GM12878 (cell line): ENCODE results near the gene FEN1. TPM values are rescaled to one million over a fixed set of nuclear protein-coding genes. Genes with fewer than 3 reads are reported as not detected.

Source experiments
- CREM ChIP-seq: IDR thresholded peaks from 2 replicates; pipeline ENCODE4 v1.6.1; 2014; ENCODE audit warnings: antibody characterized with exemption, low read depth
- GATAD2B ChIP-seq: fragments of 450-650 bp; conservative IDR thresholded peaks from 2 replicates; pipeline ENCODE4 v1.6.1; 2017; ENCODE audit warnings: low read depth, mild to moderate bottlenecking, moderate library complexity
- IKZF1 ChIP-seq: fragments of 450-650 bp; conservative IDR thresholded peaks from 2 replicates; pipeline ENCODE4 v1.6.1; 2017; ENCODE audit warnings: antibody characterized with exemption, mild to moderate bottlenecking
- NR2C1 ChIP-seq: fragments of 450-650 bp; IDR thresholded peaks from 2 replicates; pipeline ENCODE4 v1.6.1; 2017; ENCODE audit warnings: antibody characterized with exemption, mild to moderate bottlenecking, moderate library complexity
- RAD51 ChIP-seq: fragments of 450-650 bp; IDR thresholded peaks from 2 replicates; pipeline ENCODE4 v1.6.1; 2016; ENCODE audit warnings: moderate library complexity, mild to moderate bottlenecking, inconsistent platforms
- SMAD5 ChIP-seq: IDR thresholded peaks from 2 replicates; pipeline ENCODE4 v1.6.1; 2016; ENCODE audit warnings: antibody characterized with exemption, low read depth
- polyA plus RNA-seq, 11 experiments: library from polyadenylated mRNA; depleted of rRNA in 4 of 11; unstranded in 6 of 11; stranded (reverse) in 5 of 11; fragments of >200 nt; fragmentation: Nextera tagmentation in 4 of 11; fragmentation: Illumina TruSeq in 1 of 11; extraction: Ambion mirVana in 4 of 11; extraction: Trizol in 1 of 11; gene quantifications; 1 replicate in 1 of 11; 2 replicates in 10 of 11; pipeline versions ENCODE4 v1.2.1 to v1.2.3, GENCODE V29; 2011 to 2016; ENCODE audit warnings: inconsistent platforms in 2 of 11, missing spikeins in 2 of 11, low read depth in 1 of 11
- total RNA-seq, 4 experiments: library from RNA; depleted of rRNA in 3 of 4; stranded (reverse); fragments of >200 nt in 3 of 4; fragmentation: Illumina TruSeq in 1 of 4; extraction: Trizol in 1 of 4; gene quantifications; 2 replicates each; pipeline versions ENCODE4 v1.2.1 to v1.2.3, GENCODE V29; 2013 to 2021
- TF ChIP-seq, protein P1 (sequence below), 3 experiments: IDR thresholded peaks in 2 of 3; conservative IDR thresholded peaks in 1 of 3; 2 replicates each; pipeline ENCODE4 v1.5.1; 2011; ENCODE audit warnings: low read depth in 3 of 3, low read length in 3 of 3, mild to moderate bottlenecking in 3 of 3, control low read depth in 2 of 3, moderate library complexity in 2 of 3, inconsistent platforms in 1 of 3, mixed read lengths in 1 of 3; ENCODE audit not compliant: control insufficient read depth in 2 of 3, insufficient read depth in 1 of 3; ENCODE audit errors: extremely low read depth in 1 of 3
- TF ChIP-seq, protein P2 (sequence below): fragments of 450-650 bp; IDR thresholded peaks from 2 replicates; pipeline ENCODE4 v1.6.1; 2017; ENCODE audit warnings: mild to moderate bottlenecking, moderate library complexity
- TF ChIP-seq, protein P3 (sequence below): fragments of 450-650 bp; formaldehyde crosslinking; IDR thresholded peaks from 2 replicates; pipeline ENCODE4 v1.4.0; 2020; ENCODE audit warnings: mild to moderate bottlenecking, moderate library complexity
- TF ChIP-seq, protein P4 (sequence below): fragments of 450-650 bp; IDR thresholded peaks from 2 replicates; pipeline ENCODE4 v1.6.1; 2014; ENCODE audit warnings: mild to moderate bottlenecking

Gene FEN1
- total and polyA plus RNA-seq, 10 of the 15 experiments (the other 5 are each of a cell fraction or from before 2014, with no cell fraction given), result 54.8 to 282 (median 125) TPM

DNA sequence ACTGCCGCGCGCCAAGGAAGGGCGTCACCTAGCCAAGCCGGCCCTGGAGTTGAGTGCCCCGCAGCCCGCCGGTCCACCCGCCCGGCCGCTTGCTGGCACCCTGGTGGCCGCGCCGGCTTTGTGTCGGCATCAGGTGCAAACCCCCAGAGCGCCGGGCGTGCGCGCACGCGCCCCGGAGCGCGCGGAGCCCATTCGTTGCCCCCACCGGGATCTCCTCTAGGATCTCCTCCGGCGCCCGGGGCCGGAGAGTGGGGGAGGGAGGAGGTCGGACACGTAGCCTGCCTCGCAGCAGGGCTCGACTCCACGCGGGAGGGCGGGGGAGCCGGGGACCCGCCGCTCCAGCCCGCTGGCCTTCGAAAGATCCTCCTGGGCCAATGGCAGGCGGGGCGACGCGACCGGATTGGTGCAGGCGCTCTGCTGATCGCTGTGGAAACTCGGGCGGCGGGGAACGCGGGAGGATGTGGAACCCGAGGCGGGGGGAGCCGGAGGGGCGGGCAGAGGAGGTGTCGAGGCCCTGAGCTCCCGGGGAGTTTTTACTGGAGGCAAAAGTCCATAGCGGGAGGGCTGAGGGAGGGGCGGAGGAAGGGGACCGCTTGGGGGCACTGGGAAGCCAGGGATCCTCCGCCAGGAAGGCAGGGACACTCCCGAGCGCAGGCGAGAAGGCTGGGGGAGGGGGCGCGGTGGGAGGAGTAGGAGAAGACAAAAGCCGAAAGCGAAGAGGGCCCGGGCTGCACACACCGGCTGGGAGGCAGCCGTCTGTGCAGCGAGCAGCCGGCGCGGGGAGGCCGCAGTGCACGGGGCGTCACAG lies 35.1 kb downstream of the FEN1 start, which contains the start of gene FADS2 (continued):
- TF ChIP-seq, protein P1, sequence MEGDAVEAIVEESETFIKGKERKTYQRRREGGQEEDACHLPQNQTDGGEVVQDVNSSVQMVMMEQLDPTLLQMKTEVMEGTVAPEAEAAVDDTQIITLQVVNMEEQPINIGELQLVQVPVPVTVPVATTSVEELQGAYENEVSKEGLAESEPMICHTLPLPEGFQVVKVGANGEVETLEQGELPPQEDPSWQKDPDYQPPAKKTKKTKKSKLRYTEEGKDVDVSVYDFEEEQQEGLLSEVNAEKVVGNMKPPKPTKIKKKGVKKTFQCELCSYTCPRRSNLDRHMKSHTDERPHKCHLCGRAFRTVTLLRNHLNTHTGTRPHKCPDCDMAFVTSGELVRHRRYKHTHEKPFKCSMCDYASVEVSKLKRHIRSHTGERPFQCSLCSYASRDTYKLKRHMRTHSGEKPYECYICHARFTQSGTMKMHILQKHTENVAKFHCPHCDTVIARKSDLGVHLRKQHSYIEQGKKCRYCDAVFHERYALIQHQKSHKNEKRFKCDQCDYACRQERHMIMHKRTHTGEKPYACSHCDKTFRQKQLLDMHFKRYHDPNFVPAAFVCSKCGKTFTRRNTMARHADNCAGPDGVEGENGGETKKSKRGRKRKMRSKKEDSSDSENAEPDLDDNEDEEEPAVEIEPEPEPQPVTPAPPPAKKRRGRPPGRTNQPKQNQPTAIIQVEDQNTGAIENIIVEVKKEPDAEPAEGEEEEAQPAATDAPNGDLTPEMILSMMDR (IDR thresholded peaks at IDR 0.05 in 2 of 3, conservative IDR thresholded peaks at IDR 0.05 in 1 of 3; ENCODE audit: control insufficient read depth in 2 of 3, extremely low read depth in 1 of 3, insufficient read depth in 1 of 3, low read depth in 3 of 3, low read length in 3 of 3), result peak in 2 of 3 experiments; percentile 9 to 14; a peak in 2 of 6 replicates
- peak; percentile 39; the same call in 1 of the 2 replicates for TF ChIP-seq CREM
- peak; percentile 87 for TF ChIP-seq IKZF1
- peak; percentile 8; the same call in 1 of the 2 replicates for TF ChIP-seq SMAD5
- TF ChIP-seq NR2C1, result 0 out of 2 replicates have a peak, but pooled peaks have one; percentile 17
- TF ChIP-seq, protein P2, sequence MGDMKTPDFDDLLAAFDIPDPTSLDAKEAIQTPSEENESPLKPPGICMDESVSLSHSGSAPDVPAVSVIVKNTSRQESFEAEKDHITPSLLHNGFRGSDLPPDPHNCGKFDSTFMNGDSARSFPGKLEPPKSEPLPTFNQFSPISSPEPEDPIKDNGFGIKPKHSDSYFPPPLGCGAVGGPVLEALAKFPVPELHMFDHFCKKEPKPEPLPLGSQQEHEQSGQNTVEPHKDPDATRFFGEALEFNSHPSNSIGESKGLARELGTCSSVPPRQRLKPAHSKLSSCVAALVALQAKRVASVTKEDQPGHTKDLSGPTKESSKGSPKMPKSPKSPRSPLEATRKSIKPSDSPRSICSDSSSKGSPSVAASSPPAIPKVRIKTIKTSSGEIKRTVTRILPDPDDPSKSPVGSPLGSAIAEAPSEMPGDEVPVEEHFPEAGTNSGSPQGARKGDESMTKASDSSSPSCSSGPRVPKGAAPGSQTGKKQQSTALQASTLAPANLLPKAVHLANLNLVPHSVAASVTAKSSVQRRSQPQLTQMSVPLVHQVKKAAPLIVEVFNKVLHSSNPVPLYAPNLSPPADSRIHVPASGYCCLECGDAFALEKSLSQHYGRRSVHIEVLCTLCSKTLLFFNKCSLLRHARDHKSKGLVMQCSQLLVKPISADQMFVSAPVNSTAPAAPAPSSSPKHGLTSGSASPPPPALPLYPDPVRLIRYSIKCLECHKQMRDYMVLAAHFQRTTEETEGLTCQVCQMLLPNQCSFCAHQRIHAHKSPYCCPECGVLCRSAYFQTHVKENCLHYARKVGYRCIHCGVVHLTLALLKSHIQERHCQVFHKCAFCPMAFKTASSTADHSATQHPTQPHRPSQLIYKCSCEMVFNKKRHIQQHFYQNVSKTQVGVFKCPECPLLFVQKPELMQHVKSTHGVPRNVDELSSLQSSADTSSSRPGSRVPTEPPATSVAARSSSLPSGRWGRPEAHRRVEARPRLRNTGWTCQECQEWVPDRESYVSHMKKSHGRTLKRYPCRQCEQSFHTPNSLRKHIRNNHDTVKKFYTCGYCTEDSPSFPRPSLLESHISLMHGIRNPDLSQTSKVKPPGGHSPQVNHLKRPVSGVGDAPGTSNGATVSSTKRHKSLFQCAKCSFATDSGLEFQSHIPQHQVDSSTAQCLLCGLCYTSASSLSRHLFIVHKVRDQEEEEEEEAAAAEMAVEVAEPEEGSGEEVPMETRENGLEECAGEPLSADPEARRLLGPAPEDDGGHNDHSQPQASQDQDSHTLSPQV, result no peak
- TF ChIP-seq, protein P3, sequence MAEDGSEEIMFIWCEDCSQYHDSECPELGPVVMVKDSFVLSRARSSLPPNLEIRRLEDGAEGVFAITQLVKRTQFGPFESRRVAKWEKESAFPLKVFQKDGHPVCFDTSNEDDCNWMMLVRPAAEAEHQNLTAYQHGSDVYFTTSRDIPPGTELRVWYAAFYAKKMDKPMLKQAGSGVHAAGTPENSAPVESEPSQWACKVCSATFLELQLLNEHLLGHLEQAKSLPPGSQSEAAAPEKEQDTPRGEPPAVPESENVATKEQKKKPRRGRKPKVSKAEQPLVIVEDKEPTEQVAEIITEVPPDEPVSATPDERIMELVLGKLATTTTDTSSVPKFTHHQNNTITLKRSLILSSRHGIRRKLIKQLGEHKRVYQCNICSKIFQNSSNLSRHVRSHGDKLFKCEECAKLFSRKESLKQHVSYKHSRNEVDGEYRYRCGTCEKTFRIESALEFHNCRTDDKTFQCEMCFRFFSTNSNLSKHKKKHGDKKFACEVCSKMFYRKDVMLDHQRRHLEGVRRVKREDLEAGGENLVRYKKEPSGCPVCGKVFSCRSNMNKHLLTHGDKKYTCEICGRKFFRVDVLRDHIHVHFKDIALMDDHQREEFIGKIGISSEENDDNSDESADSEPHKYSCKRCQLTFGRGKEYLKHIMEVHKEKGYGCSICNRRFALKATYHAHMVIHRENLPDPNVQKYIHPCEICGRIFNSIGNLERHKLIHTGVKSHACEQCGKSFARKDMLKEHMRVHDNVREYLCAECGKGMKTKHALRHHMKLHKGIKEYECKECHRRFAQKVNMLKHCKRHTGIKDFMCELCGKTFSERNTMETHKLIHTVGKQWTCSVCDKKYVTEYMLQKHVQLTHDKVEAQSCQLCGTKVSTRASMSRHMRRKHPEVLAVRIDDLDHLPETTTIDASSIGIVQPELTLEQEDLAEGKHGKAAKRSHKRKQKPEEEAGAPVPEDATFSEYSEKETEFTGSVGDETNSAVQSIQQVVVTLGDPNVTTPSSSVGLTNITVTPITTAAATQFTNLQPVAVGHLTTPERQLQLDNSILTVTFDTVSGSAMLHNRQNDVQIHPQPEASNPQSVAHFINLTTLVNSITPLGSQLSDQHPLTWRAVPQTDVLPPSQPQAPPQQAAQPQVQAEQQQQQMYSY (CRISPR knock-in tag), result no peak
- TF ChIP-seq, protein P4, sequence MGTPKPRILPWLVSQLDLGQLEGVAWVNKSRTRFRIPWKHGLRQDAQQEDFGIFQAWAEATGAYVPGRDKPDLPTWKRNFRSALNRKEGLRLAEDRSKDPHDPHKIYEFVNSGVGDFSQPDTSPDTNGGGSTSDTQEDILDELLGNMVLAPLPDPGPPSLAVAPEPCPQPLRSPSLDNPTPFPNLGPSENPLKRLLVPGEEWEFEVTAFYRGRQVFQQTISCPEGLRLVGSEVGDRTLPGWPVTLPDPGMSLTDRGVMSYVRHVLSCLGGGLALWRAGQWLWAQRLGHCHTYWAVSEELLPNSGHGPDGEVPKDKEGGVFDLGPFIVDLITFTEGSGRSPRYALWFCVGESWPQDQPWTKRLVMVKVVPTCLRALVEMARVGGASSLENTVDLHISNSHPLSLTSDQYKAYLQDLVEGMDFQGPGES, result no peak
- TF ChIP-seq RAD51, result no peak
- TF ChIP-seq GATAD2B, result peak; percentile 89
